Activated CD8-positive, alpha-beta T cell treated with anti-CD3 and anti-CD28 coated beads for 36 hours (primary cell): ENCODE measurements around the gene YEATS2. TPM values are rescaled to one million over a fixed set of nuclear protein-coding genes. Genes with fewer than 3 reads are reported as not detected.

ENCODE experiments used
- ATAC-seq: fragments of 200-7000 bp; cut with Tn5 transposase; one replicate; pipeline ENCODE4 v1.10.0; 2021; ENCODE audit warnings: mild to moderate bottlenecking, moderate library complexity
- CTCF ChIA-PET: fragments of 350-600 bp; sonication (Branson Sonifier 250); formaldehyde crosslinking; loops from one replicate; lab custom pipeline; 2021; ENCODE audit warnings: antibody characterized with exemption; lab: Charles Lee
- POLR2A ChIA-PET: fragments of 350-600 bp; sonication (Branson Sonifier 250); formaldehyde crosslinking; loops from one replicate; lab custom pipeline; 2021; ENCODE audit warnings: antibody characterized with exemption; lab: Charles Lee
- DNase-seq: peaks from one replicate; pipeline ENCODE4 v3.0.0-alpha.2; 2020
- H3K27ac Mint-ChIP-seq: one replicate; pipeline ENCODE4 v1.8.0; 2021; ENCODE audit warnings: mild to moderate bottlenecking, mixed read lengths
- H3K27me3 Mint-ChIP-seq: one replicate; pipeline ENCODE4 v1.8.0; 2021; ENCODE audit warnings: mixed read lengths
- H3K36me3 Mint-ChIP-seq: one replicate; pipeline ENCODE4 v1.8.0; 2021; ENCODE audit warnings: low read depth, mixed read lengths
- H3K4me1 Mint-ChIP-seq: one replicate; pipeline ENCODE4 v1.8.0; 2021; ENCODE audit warnings: low read depth, mixed read lengths
- H3K4me3 Mint-ChIP-seq: one replicate; pipeline ENCODE4 v1.8.0; 2021; ENCODE audit warnings: mild to moderate bottlenecking, moderate library complexity, mixed read lengths
- H3K9me3 Mint-ChIP-seq: one replicate; pipeline ENCODE4 v1.8.0; 2021; ENCODE audit warnings: mixed read lengths
- CTCF ChIP-seq: fragments of 200-600 bp; IDR thresholded peaks from one replicate; pipeline ENCODE4 v1.8.0; 2022; ENCODE audit warnings: antibody characterized with exemption, mild to moderate bottlenecking
- intact Hi-C: fragments of 100-400 bp; cut with micrococcal nuclease; formaldehyde crosslinking; loops from one replicate; pipeline ENCODE4 v1.10.0; 2022
- total RNA-seq, 2 experiments: library from RNA; stranded (reverse); gene quantifications; one replicate each; pipeline ENCODE4 v1.2.3, GENCODE V29; 2021

The YEATS2 gene
- total RNA-seq, result 10 to 100 TPM; 65.0 to 67.7 TPM

- ChIA-PET CTCF (interaction anchor here (1.0 to 2.7 kb wide), 5 partner anchors 61 to 228 kb away, joined by 3 to 15 read pairs (median 6); partner anchors contain the start of genes KLHL24 and PARL), POLR2A (interaction anchor here (0.5 to 4.9 kb wide), 19 partner anchors 10 to 604 kb away, joined by 3 to 42 read pairs (median 4); partner anchors contain the start of genes KLHL24, KLHL6 and PARL)
- TF ChIP-seq CTCF, result no peak
- intact Hi-C loops, result no loop called here
- peak; percentile 89 for DNase-seq
- Mint-ChIP-seq H3K36me3 (peaks cover 26% of the 10 kb centered on the region), H3K27me3 (no peaks in the 10 kb centered on the region), H3K9me3 (no peaks in the 10 kb centered on the region), H3K4me3 (peak within 1 kb of the TSS; percentile 93), H3K4me1 (peaks cover 31% of the 10 kb centered on the region), H3K27ac (peak within 1 kb of the TSS; percentile 92)
- peak; percentile 85 for ATAC-seq
These were observed at the start of gene YEATS2 for GRCh38 chr3:183697610-183698317. TSS of gene YEATS2 (plus strand) at chr3:183697797. CDS start at chr3:183715163, 17,366 bp downstream.

GRCh38 chr3:183650554-183650953 lies 47.0 kb upstream of the YEATS2 start:
- ATAC-seq (no peak), DNase-seq (no peak)
- Mint-ChIP-seq H3K4me3 (no peak overlapping the region), H3K27ac (no peak overlapping the region), H3K36me3 (peaks cover 52% of the 10 kb centered on the region), H3K4me1 (no peaks in the 10 kb centered on the region), H3K9me3 (peaks cover 35% of the 10 kb centered on the region), H3K27me3 (no peaks in the 10 kb centered on the region)
- ChIA-PET POLR2A (interaction anchor here (0.7 to 1.1 kb wide), 2 partner anchors 16 to 123 kb away, joined by 3 to 5 read pairs; no protein-coding TSS in a partner anchor), CTCF (interaction anchor here (2.3 kb wide), 1 partner anchor 12 kb away, joined by 4 read pairs; no protein-coding TSS in a partner anchor)
- intact Hi-C loops, result no loop called here
- no peak for TF ChIP-seq CTCF

- Mint-ChIP-seq H3K4me1 (peaks cover 5% of the 10 kb centered on the region), H3K27ac (no peak overlapping the region), H3K27me3 (no peaks in the 10 kb centered on the region), H3K36me3 (peaks cover 59% of the 10 kb centered on the region), H3K4me3 (no peak overlapping the region), H3K9me3 (peaks cover 36% of the 10 kb centered on the region)
- ChIA-PET CTCF (no interaction called here), POLR2A (no interaction called here)
- TF ChIP-seq CTCF, result no peak
- DNase-seq, result no peak
- no peak for ATAC-seq
- intact Hi-C loops, result no loop called here
These were observed 44.2 kb upstream of the YEATS2 start for GRCh38 chr3:183653209-183654064.

DNA sequence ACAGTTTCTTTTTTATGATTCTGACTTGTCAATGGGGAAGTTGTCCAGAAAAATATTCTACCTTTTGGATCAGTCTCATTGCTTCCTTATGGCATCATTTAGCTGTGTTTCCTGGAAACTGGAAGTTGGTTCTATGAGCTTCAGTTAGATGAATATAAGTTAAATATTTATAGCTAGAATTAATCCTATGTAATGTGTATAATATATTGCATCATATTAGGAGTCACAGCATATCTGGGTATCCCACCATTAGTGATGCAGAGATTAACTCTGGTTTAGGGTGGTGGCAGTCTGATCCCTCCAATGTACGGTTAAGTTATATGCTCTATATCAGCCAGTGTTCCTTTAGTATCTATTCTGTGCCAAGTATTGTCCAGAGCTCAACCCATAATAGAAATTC lies 42.9 kb upstream of the YEATS2 start:
- no peaks in the 10 kb centered on the region for H3K27me3 Mint-ChIP-seq
- peaks cover 35% of the 10 kb centered on the region for H3K9me3 Mint-ChIP-seq
- TF ChIP-seq CTCF, result no peak
- ATAC-seq (no peak), DNase-seq (no peak)
- H3K4me3 Mint-ChIP-seq, result no peak overlapping the region
- peaks cover 12% of the 10 kb centered on the region for H3K4me1 Mint-ChIP-seq
- ChIA-PET CTCF (interaction anchor here (1.4 kb wide), 1 partner anchor 15 kb away, joined by 4 read pairs; no protein-coding TSS in a partner anchor), POLR2A (interaction anchor here (0.8 kb wide), 1 partner anchor 10 kb away, joined by 3 read pairs; no protein-coding TSS in a partner anchor)
- peak overlapping the region; percentile 7 for H3K27ac Mint-ChIP-seq
- intact Hi-C loops, result loop anchor here (5.0 kb wide), 1 partner anchor 48 kb away; no protein-coding TSS in a partner anchor
- H3K36me3 Mint-ChIP-seq, result peaks cover 54% of the 10 kb centered on the region
